K562 (cell line): ENCODE data around the gene JPT1. TPM values are rescaled to one million over a fixed set of nuclear protein-coding genes. Genes with fewer than 3 reads are reported as not detected.

Experiments used
- ATAC-seq: fragments of 200-7000 bp; cut with Tn5 transposase; 3 replicates; pipeline ENCODE4 v1.9.1; 2020; ENCODE audit warnings: moderate library complexity
- BruUV-seq: library from RNA; stranded (reverse); fragments of 400-500 nt; replicated peaks from 2 replicates; lab custom pipeline; 2021; lab: Mats Ljungman, UMichigan
- CTCF ChIA-PET: fragments of 300-600 bp; formaldehyde crosslinking; extraction: SDS; loops from one replicate; lab custom pipeline; 2021; ENCODE audit warnings: low intra/inter-chr PET ratio; lab: Yijun Ruan, JAX
- POLR2A ChIA-PET: fragments of 300-600, 350-650 bp; sonication (Branson Sonifier 250); formaldehyde crosslinking; extraction: SDS; loops from one replicate; lab custom pipeline; 2021; ENCODE audit warnings: antibody characterized with exemption, inconsistent platforms; lab: Yijun Ruan, JAX
- DNase-seq, 4 experiments: peaks; one replicate each; pipeline versions ENCODE4 v3.0.0 to v3.0.0-alpha.2; 2011 to 2018; ENCODE audit warnings: low spot score in 3 of 4, mixed read lengths in 3 of 4; ENCODE audit errors: extremely low read depth in 1 of 4
- FAIRE-seq: peaks from 2 replicates; lab custom pipeline; 2011; peaks lifted over from hg19 to GRCh38; lab: Jason Lieb, UNC
- H2AFZ ChIP-seq: 2 replicates; pipeline ENCODE4 v1.6.0; 2011; ENCODE audit warnings: low read depth, low read length, control low read depth, inconsistent platforms
- H3K27ac ChIP-seq: fragments of 200-600 bp; 3 replicates; pipeline ENCODE4 v1.8.0; 2011; ENCODE audit warnings: low read depth, mild to moderate bottlenecking, control low read depth, inconsistent platforms, low read length, moderate library complexity, mixed read lengths; ENCODE audit errors: extremely low read depth
- H3K27me3 ChIP-seq, 2 experiments: fragments of 300-600 bp in 1 of 2; 2 replicates in 1 of 2; 3 replicates in 1 of 2; pipeline versions ENCODE4 v1.6.0 to v1.8.0; 2011; ENCODE audit warnings: inconsistent platforms in 2 of 2, low read length in 2 of 2, mild to moderate bottlenecking in 1 of 2, mixed read lengths in 1 of 2, moderate library complexity in 1 of 2; ENCODE audit not compliant: control insufficient read depth in 2 of 2, insufficient read depth in 2 of 2
- H3K36me3 ChIP-seq: fragments of 300-600 bp; 3 replicates; pipeline ENCODE4 v1.8.0; 2011; ENCODE audit warnings: mild to moderate bottlenecking, low read length, inconsistent platforms; ENCODE audit not compliant: control insufficient read depth, insufficient read depth
- H3K4me1 ChIP-seq, 2 experiments: fragments of 200-600 bp in 1 of 2; replicated peaks in 1 of 2; 2 replicates in 1 of 2; 3 replicates in 1 of 2; pipeline versions ENCODE4 v1.5.1 to v1.8.0; 2011; ENCODE audit warnings: inconsistent platforms in 2 of 2, low read length in 2 of 2, mild to moderate bottlenecking in 1 of 2, mixed read lengths in 1 of 2, moderate library complexity in 1 of 2; ENCODE audit not compliant: control insufficient read depth in 2 of 2, insufficient read depth in 2 of 2
- H3K4me2 ChIP-seq: 2 replicates; pipeline ENCODE4 v1.6.1; 2011; ENCODE audit warnings: low read length, control low read depth, inconsistent platforms, mixed read lengths; ENCODE audit not compliant: insufficient read depth
- H3K4me3 ChIP-seq: fragments of 200-600 bp; sonication (generic), shearing (Covaris generic); 2 replicates; pipeline ENCODE4 v1.5.1; 2016; ENCODE audit warnings: control low read depth, inconsistent platforms
- H3K79me2 ChIP-seq: fragments of 200-600 bp; 3 replicates; pipeline ENCODE4 v1.8.0; 2011; ENCODE audit warnings: low read length, inconsistent platforms; ENCODE audit not compliant: control insufficient read depth, insufficient read depth
- H3K9ac ChIP-seq, 2 experiments: 2 replicates each; pipeline versions ENCODE4 v1.6.0 to v1.6.1; 2011; ENCODE audit warnings: low read depth in 2 of 2, low read length in 2 of 2, control low read depth in 1 of 2, inconsistent platforms in 1 of 2, mild to moderate bottlenecking in 1 of 2, mixed read lengths in 1 of 2; ENCODE audit not compliant: insufficient read depth in 1 of 2
- H3K9me1 ChIP-seq: one replicate; pipeline ENCODE4 v1.6.0; 2011; ENCODE audit warnings: inconsistent platforms, mild to moderate bottlenecking, low read length, moderate library complexity; ENCODE audit not compliant: control insufficient read depth, insufficient read depth
- H3K9me3 ChIP-seq: replicated peaks from 2 replicates; pipeline ENCODE4 v1.5.1; 2011; ENCODE audit warnings: low read depth, low read length, inconsistent platforms; ENCODE audit not compliant: control insufficient read depth, insufficient read depth
- H4K20me1 ChIP-seq: replicated peaks from 2 replicates; pipeline ENCODE4 v1.6.1; 2011; ENCODE audit warnings: low read length, inconsistent platforms, mixed read lengths; ENCODE audit not compliant: control insufficient read depth, insufficient read depth
- C11orf30 ChIP-seq: fragments of 450-650 bp; IDR thresholded peaks from 2 replicates; pipeline ENCODE4 v1.6.1; 2016; ENCODE audit warnings: low read depth, mild to moderate bottlenecking
- DPF2 ChIP-seq: fragments of 450-650 bp; IDR thresholded peaks from 2 replicates; pipeline ENCODE4 v1.6.1; 2016
- ELF1 ChIP-seq: fragments of 200-800 bp; sonication (Bioruptor generic); IDR thresholded peaks from 2 replicates; pipeline ENCODE4 v1.6.1; 2016; ENCODE audit warnings: missing genetic modification characterization, missing compliant biosample characterization
- KDM1A ChIP-seq, 2 experiments: fragments of 450-650 bp; IDR thresholded peaks; 2 replicates each; pipeline ENCODE4 v1.6.1; 2016; ENCODE audit warnings: mild to moderate bottlenecking in 2 of 2
- NFE2 ChIP-seq: IDR thresholded peaks from 2 replicates; pipeline ENCODE4 v1.6.1; 2014; ENCODE audit warnings: antibody characterized with exemption, low read depth
- REST ChIP-seq, 2 experiments: fragments of 450-650 bp; formaldehyde crosslinking in 1 of 2; IDR thresholded peaks; 2 replicates each; pipeline versions ENCODE4 v1.4.0 to v1.6.1; 2014 to 2020; ENCODE audit warnings: mild to moderate bottlenecking in 2 of 2, borderline replicate concordance in 1 of 2, low read depth in 1 of 2
- ZNF3 ChIP-seq: fragments of 250-450 bp; sonication (Bioruptor Pico); IDR thresholded peaks from 2 replicates; pipeline ENCODE4 v1.5.0; 2021; ENCODE audit warnings: mild to moderate bottlenecking, moderate library complexity
- ZNF384 ChIP-seq: IDR thresholded peaks from 2 replicates; pipeline ENCODE4 v1.6.1; 2012; ENCODE audit warnings: low read depth, low read length, improper control_type of control experiment
- WGBS: fragments of 100-300 bp; shearing (Covaris generic); methylation state at CpG from one replicate; pipeline ENCODE4 v1.1.6; 2016; ENCODE audit warnings: low coverage, mixed read lengths; ENCODE audit not compliant: insufficient coverage; ENCODE audit errors: missing lambda C conversion rate; 5-methylcytosine and 5-hydroxymethylcytosine counted together
- in situ Hi-C: fragments of 300-500 bp; cut with MboI; formaldehyde crosslinking; loops from 4 replicates; pipeline ENCODE4 v1.15.0; 2018; ENCODE audit warnings: inconsistent platforms, mixed read lengths
- intact Hi-C: fragments of 100-400 bp; cut with micrococcal nuclease; formaldehyde crosslinking; loops from 2 replicates; pipeline ENCODE4 v1.14.2; 2022
- polyA plus RNA-seq, 8 experiments: library from polyadenylated mRNA; depleted of rRNA in 4 of 8; stranded (reverse) in 5 of 8; unstranded in 3 of 8; fragments of >200 nt; fragmentation: Nextera tagmentation in 2 of 8; fragmentation: Illumina TruSeq in 1 of 8; extraction: Ambion mirVana in 2 of 8; extraction: Trizol in 1 of 8; gene quantifications; 2 replicates each; pipeline versions ENCODE4 v1.2.1 to v1.2.3, GENCODE V29; 2011 to 2014; ENCODE audit warnings: inconsistent platforms in 1 of 8, missing spikeins in 1 of 8
- total RNA-seq, 7 experiments: library from RNA; depleted of rRNA in 6 of 7; stranded (reverse); fragments of >200 nt in 6 of 7; fragmentation: Illumina TruSeq in 2 of 7; extraction: Trizol in 2 of 7; gene quantifications; 2 replicates each; pipeline versions ENCODE4 v1.2.1 to v1.2.3, GENCODE V29; 2011 to 2021; ENCODE audit warnings: low replicate concordance in 1 of 7

The JPT1 gene
- total and polyA plus RNA-seq, 9 of the 15 experiments (the other 6 are each of a cell fraction or from before 2014, with no cell fraction given): 56.7 to 292 (median 144) TPM

- no peak for TF ChIP-seq ZNF3 (CRISPR knock-in tag)
- TF ChIP-seq, all 486 proteins: peak for 0
Observed at GRCh38 chr17:75173526-75173925, 19.2 kb upstream of the JPT1 start (continued).

- peaks cover 78% of the 10 kb centered on the region for H3K36me3 ChIP-seq
- CTCF ChIA-PET: no interaction called here
- H3K27me3 ChIP-seq: no peaks in the 10 kb centered on the region
- no peaks in the 10 kb centered on the region for H3K9me1 ChIP-seq
- TF ChIP-seq ELF1: no peak
- peak; percentile 2; the same call in 1 of the 2 replicates for TF ChIP-seq ZNF384
- no peak for TF ChIP-seq KDM1A (IDR thresholded peaks at IDR 0.05)
- peak; percentile 45; the same call in 1 of the 2 replicates for TF ChIP-seq NFE2
- peak; percentile 23; the same call in 1 of the 2 replicates for TF ChIP-seq REST (IDR thresholded peaks at IDR 0.05; ENCODE audit: borderline replicate concordance)
- TF ChIP-seq REST (CRISPR knock-in tag; IDR thresholded peaks at IDR 0.05; ENCODE audit: low read depth): no peak
- 0 out of 2 replicates have a peak, but pooled peaks have one; percentile 13 for TF ChIP-seq DPF2
- peak; percentile 9; the same call in 1 of the 2 replicates for TF ChIP-seq C11orf30
- no peaks in the 10 kb centered on the region for H3K9me3 ChIP-seq
- no peaks in the 10 kb centered on the region; a peak in 1 of 5 replicates for H3K4me1 ChIP-seq
- H3K4me2 ChIP-seq: no peak overlapping the region
- POLR2A ChIA-PET: interaction anchor here (1.0 to 2.1 kb wide), 4 partner anchors 9 to 126 kb away, joined by 3 to 9 read pairs (median 4); partner anchors contain the start of gene JPT1
- WGBS: 70% methylated on average over 4 of the region's 4 CpGs
- intact Hi-C loops (no loop called here), in situ Hi-C loops (no loop called here)
- H3K79me2 ChIP-seq: peaks cover 37% of the 10 kb centered on the region
- H3K4me3 ChIP-seq: no peak overlapping the region
- no TSS peak for BruUV-seq
- ATAC-seq: no peak; the same call in 2 of the 3 replicates
- DNase-seq: peak in 1 of 4 experiments; percentile 37
- no peak overlapping the region; a peak in 1 of 4 replicates for H3K9ac ChIP-seq
- H3K27ac ChIP-seq: no peak overlapping the region
- FAIRE-seq: no peak
- no peak overlapping the region for H2AFZ ChIP-seq
- H4K20me1 ChIP-seq: peaks cover 4% of the 10 kb centered on the region; the same call in 1 of the 2 replicates
Observed at GRCh38 chr17:75168998-75169397, 14.7 kb upstream of the JPT1 start.
